GM18508 (cell line): ENCODE measurements around the gene FXR2.

Source experiments
- ATAC-seq: cut with Tn5 transposase; IDR thresholded peaks from one replicate; pipeline ENCODE4 v1.9.1; 2021; ENCODE audit warnings: moderate number of reproducible peaks; ENCODE audit not compliant: insufficient read depth, unreplicated experiment

FXR2 gene

DNA sequence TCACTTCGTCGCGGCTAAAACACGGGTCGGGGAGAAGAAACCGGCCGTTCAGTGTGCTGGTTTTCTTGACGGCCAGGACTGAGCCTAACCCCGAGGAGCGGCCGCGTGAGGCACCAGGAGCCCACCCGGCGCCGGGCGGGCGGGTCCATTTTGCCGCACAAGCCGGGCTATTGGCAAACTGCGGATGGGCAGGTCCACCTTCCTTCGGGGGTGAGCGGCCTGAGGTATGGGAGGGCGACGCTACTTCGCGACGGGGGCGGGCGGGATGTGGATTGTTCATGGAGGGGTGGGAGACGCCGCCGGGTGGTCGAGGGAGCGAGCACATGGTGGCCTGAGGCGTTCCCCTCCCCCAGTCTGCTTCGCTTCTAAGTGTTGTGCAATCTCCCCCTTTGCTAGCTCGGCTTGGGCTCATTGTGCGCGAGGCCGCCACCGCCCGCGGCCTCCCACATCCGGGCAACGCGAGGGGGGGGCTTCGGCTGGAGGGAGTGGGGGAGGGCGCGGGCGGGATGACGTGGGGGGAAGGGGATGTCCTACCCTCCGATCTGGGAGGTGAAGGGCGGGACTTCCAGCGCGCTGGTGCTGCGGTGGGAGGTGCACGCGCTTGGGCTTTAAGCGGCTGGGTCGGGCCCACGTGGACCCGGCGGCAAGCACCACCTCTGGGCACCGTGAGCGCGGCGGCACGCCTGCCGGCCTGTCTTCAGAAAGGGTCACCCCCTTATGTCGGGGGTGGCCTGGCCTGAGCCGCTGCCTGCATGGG lies 41.2 kb downstream of the FXR2 start:
- ATAC-seq, result no peak

DNA sequence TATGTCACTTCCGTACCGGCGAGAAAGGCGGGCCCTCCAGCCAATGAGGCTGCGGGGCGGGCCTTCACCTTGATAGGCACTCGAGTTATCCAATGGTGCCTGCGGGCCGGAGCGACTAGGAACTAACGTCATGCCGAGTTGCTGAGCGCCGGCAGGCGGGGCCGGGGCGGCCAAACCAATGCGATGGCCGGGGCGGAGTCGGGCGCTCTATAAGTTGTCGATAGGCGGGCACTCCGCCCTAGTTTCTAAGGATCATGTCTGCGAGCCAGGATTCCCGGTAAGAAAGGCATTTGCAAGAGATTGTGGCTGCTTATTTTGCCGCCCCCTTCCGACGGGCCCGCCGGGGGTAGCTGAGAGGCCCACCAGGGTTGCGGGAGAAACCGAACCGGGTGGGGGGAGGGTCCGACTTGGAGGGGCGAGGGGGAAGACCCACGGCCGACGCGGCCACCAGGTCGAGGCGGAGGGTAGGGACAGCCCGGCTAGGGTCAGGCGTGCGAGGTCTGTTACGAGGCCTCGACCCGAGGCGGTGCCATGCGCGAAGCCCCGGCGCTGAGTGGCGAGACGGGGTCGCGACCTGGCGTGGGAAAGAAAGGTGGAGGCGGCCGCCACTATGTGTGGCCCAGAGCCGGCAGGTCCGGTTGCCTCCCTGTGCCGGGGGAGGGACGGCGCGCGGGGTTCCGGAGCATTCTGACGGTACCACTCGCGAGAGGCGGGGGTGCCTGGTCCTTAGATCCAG lies 41.9 kb downstream of the FXR2 start:
- no peak for ATAC-seq

DNA sequence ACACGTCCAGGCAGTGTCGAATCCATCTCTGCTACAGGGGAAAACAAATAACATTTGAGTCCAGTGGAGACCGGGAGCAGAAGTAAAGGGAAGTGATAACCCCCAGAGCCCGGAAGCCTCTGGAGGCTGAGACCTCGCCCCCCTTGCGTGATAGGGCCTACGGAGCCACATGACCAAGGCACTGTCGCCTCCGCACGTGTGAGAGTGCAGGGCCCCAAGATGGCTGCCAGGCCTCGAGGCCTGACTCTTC lies 42.4 kb downstream of the FXR2 start:
- peak; percentile 78 for ATAC-seq

DNA sequence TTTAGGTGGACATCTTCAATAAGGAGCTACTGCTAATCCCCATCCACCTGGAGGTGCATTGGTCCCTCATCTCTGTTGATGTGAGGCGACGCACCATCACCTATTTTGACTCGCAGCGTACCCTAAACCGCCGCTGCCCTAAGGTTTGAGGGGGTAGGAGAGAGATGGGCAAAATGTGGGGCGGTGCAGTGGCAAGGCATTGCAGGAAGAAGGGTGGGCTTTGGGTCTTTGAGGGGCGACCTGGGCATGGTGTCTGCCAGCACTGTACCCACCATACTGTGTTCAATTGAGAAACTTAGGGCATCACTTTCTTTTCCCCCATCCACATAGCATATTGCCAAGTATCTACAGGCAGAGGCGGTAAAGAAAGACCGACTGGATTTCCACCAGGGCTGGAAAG lies 44.3 kb downstream of the FXR2 start:
- no peak for ATAC-seq

DNA sequence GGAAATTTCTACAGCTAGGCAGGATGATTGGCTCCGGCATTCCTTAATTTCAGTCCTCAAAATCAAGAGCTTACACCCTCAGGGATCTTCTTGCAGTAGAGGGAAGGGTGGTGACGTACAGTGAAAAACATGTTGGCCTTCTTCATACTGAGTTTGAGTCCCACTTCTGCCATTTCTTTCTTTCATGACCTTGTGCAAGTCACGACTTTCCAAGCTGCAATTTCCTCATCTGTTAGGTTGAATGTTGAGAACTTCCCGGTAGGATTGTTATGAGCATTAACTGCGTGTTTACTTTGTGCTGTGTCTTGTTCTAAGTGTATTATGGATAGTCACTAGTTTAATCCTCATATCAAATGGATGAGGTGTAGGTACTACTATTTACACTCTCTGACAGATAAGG lies 45.1 kb downstream of the FXR2 start:
- no peak for ATAC-seq

DNA sequence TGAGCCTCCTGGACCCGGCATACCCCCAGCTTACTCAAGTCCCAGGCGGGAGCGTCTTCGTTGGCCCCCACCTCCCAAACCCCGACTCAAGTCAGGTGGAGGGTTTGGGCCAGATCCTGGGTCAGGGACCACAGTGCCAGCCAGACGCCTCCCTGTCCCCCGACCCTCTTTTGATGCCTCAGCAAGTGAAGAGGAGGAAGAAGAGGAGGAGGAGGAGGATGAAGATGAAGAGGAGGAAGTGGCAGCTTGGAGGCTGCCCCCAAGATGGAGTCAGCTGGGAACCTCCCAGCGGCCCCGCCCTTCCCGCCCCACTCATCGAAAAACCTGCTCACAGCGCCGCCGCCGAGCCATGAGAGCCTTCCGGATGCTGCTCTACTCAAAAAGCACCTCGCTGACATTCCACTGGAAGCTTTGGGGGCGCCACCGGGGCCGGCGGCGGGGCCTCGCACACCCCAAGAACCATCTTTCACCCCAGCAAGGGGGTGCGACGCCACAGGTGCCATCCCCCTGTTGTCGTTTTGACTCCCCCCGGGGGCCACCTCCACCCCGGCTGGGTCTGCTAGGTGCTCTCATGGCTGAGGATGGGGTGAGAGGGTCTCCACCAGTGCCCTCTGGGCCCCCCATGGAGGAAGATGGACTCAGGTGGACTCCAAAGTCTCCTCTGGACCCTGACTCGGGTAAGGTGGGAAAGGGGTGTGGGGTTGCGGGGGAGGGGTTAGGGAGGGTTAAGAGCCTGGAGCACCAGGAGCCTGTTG lies 51.4 kb downstream of the FXR2 start:
- no peak for ATAC-seq

DNA sequence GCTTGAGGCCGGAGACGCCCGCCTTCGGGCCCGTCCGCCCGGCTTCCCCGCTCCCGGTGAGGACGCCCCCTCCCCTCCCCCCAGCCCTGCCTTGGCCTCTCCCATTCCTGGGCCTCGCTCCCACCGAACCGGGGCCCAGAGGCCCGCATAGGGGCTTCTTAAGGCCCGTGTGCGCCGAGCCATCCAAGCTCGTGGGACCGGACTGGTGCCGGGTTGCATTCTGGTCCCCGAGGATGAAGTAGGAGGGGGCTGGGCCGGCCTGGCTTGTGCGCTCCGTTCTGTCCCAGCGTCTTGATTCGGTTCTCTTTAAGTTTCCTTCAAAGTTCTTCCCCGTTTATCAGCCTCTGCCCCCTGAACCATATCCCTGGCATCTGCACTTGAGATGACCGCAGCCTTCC lies 52.5 kb downstream of the FXR2 start:
- ATAC-seq, result no peak

DNA sequence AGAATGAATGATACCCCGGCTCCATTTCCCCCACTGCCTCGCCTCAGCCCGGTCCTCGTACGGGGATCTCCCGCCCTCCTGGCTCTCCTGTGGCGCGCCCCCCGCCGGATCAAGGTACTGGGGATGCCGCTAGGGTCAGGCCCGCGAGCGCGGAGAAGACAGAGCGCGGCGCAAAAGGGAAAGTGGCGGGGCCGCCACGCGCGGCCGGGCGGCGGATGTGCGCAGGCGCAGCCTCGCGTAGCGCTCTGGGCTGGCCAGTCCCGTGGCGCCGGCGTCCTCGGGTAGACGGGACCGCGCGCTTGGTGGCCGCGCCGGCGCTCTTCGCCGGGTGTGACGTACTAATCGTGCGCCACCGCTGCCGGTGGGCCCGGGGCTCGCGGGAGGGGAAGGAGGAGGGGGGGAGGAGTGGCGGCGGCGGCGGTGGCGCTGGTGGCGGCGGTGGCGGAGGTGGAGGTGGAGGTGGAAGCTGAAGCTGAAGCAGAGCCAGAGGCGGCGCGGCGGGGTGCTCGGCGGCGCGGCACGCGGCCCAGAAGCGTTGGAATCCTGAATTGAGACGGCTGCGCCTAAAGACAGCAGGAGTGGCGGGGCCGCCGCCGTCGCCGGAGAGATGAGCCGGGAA lies 53.0 kb downstream of the FXR2 start, which contains the start of gene SENP3:
Gene SENP3 (plus strand): TSS at position 331 of the 619 bp plus-strand sequence. CDS start 1,158 bp downstream, outside the sequence.
- no peak for ATAC-seq

DNA sequence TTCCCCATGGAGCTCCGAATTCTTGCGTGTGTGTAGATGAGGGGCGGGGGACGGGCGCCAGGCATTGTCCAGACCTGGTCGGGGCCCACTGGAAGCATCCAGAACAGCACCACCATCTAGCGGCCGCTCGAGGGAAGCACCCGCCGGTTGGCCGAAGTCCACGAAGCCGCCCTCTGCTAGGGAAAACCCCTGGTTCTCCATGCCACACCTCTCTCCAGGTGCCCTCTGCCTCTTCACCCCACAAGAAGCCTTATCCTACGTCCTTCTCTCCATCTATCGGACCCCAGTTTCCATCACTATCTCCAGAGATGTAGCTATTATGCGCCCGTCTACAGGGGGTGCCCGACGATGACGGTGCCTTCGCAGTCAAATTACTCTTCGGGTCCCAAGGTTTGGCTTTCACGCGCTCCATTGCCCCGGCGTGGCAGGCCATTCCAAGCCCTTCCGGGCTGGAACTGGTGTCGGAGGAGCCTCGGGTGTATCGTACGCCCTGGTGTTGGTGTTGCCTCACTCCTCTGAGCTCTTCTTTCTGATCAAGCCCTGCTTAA lies 53.6 kb downstream of the FXR2 start:
- ATAC-seq, result no peak

DNA sequence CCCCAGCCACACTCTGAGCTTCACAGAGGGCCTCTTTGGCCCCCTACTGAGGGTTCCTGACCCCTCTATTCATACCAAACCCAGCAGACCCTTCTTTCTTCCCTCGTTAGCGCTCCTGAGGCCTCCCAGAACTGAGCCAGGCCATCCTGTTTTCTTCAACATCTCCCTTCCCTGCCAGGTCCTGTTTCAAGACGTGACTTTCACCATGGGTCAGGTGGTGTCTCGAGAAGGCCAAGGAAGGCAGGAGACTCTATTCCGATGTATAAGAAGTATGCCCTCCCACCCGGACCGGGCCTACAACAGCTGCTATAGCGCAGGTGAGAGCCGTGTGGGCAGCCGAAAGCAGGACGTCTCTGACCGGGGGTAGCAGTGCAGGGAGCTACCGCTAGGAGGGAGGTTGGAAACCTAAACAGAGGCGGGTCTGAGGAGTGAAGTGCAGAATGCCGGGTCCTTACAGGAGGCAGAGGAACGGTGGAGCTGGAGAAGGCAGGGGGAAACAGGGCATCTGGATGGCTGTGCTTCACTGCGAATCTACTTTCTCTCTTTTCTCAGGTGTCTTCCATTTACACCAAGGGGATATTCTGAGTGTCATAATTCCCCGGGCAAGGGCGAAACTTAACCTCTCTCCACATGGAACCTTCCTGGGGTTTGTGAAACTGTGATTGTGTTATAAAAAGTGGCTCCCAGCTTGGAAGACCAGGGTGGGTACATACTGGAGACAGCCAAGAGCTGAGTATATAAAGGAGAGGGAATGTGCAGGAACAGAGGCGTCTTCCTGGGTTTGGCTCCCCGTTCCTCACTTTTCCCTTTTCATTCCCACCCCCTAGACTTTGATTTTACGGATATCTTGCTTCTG lies 54.3 kb downstream of the FXR2 start:
- no peak for ATAC-seq

DNA sequence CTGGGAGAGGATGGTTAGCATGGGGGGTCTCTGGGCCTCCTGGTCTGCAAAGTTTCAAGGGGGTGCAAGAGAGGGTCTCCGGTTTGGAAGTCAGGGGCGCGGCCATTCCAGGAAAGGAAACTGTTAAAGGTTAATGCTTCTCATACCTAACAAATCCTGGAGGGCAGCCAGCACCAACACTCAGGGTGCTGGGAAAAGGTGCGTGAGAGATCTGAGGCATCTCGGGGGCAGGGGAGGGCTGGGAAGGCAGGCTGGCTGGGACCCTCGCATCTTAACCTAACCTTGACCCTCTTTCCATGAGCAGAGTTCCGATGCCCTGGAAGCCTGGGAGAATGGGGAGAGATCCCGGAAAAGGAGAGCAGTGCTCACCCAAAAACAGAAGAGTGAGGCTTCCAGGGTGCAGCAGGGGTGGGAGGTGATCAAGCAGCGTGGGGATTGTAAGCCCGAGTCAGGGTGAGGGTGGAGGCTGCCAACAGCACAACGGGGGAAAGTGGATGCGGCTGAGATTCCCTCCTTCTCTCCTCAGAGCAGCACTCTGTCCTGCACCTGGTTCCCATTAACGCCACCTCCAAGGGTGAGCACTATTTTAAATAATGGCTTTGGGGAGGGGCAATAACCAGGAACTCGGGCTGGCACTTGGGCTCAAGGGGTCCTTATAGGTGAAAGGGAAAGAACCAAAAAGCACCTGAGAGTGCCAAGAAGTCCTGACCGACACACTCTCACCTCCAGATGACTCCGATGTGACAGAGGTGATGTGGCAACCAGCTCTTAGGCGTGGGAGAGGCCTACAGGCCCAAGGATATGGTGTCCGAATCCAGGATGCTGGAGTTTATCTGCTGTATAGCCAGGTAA lies 55.2 kb downstream of the FXR2 start:
- ATAC-seq, result no peak

DNA sequence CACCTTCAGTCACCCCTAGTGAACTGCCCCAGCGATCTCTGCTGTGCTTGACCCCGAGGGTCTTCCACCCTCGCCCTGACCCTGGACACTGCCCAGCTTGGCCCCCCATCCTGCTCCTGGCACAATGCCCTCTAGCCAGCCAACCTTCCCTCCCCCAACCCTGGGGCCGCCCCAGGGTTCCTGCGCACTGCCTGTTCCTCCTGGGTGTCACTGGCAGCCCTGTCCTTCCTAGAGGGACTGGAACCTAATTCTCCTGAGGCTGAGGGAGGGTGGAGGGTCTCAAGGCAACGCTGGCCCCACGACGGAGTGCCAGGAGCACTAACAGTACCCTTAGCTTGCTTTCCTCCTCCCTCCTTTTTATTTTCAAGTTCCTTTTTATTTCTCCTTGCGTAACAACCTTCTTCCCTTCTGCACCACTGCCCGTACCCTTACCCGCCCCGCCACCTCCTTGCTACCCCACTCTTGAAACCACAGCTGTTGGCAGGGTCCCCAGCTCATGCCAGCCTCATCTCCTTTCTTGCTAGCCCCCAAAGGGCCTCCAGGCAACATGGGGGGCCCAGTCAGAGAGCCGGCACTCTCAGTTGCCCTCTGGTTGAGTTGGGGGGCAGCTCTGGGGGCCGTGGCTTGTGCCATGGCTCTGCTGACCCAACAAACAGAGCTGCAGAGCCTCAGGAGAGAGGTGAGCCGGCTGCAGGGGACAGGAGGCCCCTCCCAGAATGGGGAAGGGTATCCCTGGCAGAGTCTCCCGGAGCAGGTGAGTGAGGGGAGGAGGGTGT lies 56.0 kb downstream of the FXR2 start, which contains the start of gene TNFSF13:
Gene TNFSF13 (plus strand): TSS at position 207 of the 776 bp plus-strand sequence. CDS start 290 bp downstream, at position 497.
- ATAC-seq, result no peak

DNA sequence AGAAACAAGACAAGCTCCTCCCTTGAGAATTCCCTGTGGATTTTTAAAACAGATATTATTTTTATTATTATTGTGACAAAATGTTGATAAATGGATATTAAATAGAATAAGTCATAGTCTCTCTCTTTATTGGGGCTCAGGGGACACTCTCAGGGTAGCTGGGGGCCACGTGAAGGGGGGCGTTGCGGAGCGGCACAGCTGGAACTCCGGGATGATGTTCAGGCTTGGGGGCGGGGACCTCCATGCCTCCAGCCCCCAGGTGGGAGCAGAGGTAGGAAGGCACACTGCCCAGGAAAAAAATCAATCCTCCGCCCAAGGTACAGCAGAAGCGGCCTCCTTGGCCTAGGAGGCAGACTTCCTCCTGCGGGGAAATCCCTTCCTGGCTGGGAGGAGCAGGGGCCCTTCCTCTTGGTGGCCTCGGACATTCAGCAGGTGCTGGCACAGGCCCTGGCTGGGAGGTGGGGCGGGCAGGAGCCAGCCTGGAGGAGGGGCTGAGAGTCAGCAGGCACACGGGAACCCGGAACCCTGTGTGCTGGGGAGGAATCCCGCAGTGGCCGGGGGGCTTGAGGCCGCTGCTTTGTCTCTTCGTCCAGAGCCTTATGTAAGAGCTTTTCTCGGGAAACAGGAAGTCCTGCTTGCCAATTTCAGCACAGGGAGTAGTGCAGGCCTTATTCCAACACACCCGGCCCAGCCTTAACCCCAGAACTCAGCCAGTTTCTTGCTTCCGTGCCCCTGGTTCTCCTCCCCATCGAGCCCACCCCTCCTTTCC lies 56.7 kb downstream of the FXR2 start:
- no peak for ATAC-seq

DNA sequence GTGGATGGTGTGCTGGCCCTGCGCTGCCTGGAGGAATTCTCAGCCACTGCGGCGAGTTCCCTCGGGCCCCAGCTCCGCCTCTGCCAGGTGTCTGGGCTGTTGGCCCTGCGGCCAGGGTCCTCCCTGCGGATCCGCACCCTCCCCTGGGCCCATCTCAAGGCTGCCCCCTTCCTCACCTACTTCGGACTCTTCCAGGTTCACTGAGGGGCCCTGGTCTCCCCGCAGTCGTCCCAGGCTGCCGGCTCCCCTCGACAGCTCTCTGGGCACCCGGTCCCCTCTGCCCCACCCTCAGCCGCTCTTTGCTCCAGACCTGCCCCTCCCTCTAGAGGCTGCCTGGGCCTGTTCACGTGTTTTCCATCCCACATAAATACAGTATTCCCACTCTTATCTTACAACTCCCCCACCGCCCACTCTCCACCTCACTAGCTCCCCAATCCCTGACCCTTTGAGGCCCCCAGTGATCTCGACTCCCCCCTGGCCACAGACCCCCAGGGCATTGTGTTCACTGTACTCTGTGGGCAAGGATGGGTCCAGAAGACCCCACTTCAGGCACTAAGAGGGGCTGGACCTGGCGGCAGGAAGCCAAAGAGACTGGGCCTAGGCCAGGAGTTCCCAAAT lies 57.4 kb downstream of the FXR2 start:
- ATAC-seq, result no peak

DNA sequence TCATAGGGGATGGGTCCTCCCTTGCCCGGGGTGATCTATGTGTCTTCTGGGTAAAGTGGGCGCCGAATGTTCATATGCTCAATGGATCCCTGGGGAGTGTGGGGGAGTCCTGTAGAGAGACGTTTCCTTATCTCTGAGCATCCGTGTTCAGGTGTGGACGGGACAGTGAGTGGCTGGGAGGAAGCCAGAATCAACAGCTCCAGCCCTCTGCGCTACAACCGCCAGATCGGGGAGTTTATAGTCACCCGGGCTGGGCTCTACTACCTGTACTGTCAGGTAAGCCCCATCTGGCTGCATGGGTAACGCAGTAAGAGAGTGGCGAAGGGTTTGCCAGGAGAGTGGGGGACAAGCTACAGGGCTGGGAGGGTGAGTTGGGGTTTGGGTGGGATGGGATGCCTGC lies 58.1 kb downstream of the FXR2 start:
- ATAC-seq, result no peak

DNA sequence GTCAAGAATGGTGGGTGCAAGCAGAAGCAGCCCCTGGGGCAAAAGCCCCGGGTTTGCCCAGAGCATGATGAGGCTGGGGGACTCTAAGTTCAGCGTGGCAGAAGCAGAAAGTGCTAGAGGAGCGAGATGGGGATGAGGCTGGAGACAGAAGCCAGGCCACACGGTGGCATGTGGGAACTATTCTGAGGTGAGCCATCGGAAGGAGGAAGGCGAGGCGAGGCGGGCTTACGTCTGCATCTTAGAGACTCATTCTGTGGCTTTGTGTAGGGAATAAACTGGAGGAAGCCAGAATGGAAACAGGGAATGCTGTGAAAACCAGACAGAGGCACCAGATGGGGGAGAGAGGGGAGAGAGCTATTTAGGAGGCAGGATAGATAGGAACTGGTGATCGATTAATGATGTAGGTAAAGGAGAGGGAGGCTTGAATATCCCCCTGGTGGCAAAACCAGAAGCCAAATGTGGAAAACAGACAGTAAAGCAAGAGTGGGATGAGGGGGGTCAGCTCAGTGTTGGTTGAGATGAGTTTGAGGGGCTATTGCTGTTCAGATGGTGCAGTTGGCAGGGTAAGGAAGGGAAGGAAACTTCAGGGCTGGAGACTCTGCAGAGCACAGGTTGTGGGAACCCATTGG lies 59.3 kb downstream of the FXR2 start:
- no peak for ATAC-seq
